Tibial artery (tissue), 4 donors: ENCODE results near the gene PAN3.
A peak's percentile ranks its signal among the peaks of the same experiment; 100 is the strongest.

ENCODE experiments used
- DNase-seq, 2 donors: peaks; one replicate each; pipeline ENCODE4 v3.0.0-alpha.2; 2019
- H3K27ac ChIP-seq, 2 donors: fragments of 200-600 bp; sonication (generic) in 1 of 2; 1 replicate in 1 of 2; 2 replicates in 1 of 2; pipeline ENCODE4 v1.5.1; 2018 to 2019; ENCODE audit warnings: mild to moderate bottlenecking in 1 of 2
- H3K27me3 ChIP-seq, 2 donors: fragments of 200-600 bp; sonication (generic) in 1 of 2; one replicate each; pipeline versions ENCODE4 v1.5.1 to v1.6.0; 2016 to 2019
- H3K36me3 ChIP-seq, 3 donors: fragments of 200-600 bp; sonication (generic) in 2 of 3; one replicate each; pipeline ENCODE4 v1.5.1; 2016 to 2019; ENCODE audit warnings: mild to moderate bottlenecking in 2 of 3
- H3K4me1 ChIP-seq, 4 donors: fragments of 200-600 bp; sonication (generic) in 2 of 4; 1 replicate in 3 of 4; 2 replicates in 1 of 4; pipeline ENCODE4 v1.5.1; 2016 to 2019
- H3K4me3 ChIP-seq, 2 donors: fragments of 200-600 bp; sonication (generic) in 1 of 2; 1 replicate in 1 of 2; 2 replicates in 1 of 2; pipeline ENCODE4 v1.5.1; 2018 to 2019; ENCODE audit warnings: mild to moderate bottlenecking in 2 of 2
- H3K9me3 ChIP-seq, 3 donors: fragments of 200-600 bp; sonication (generic) in 1 of 3; one replicate each; pipeline ENCODE4 v1.5.1; 2016 to 2019
- intact Hi-C: fragments of 100-400 bp; cut with DNase I; formaldehyde crosslinking; loops from one replicate; pipeline ENCODE4 v1.15.0; 2023; ENCODE audit warnings: low total_unique reads
- TF ChIP-seq, protein P1 (sequence below), 2 experiments: fragments of 200-600 bp in 1 of 2; fragments of 450-650 bp in 1 of 2; IDR thresholded peaks; one replicate each; pipeline ENCODE4 v1.5.1; 2017 to 2019; ENCODE audit warnings: antibody characterized with exemption in 2 of 2, mild to moderate bottlenecking in 1 of 2, moderate library complexity in 1 of 2

PAN3 gene, protein sequence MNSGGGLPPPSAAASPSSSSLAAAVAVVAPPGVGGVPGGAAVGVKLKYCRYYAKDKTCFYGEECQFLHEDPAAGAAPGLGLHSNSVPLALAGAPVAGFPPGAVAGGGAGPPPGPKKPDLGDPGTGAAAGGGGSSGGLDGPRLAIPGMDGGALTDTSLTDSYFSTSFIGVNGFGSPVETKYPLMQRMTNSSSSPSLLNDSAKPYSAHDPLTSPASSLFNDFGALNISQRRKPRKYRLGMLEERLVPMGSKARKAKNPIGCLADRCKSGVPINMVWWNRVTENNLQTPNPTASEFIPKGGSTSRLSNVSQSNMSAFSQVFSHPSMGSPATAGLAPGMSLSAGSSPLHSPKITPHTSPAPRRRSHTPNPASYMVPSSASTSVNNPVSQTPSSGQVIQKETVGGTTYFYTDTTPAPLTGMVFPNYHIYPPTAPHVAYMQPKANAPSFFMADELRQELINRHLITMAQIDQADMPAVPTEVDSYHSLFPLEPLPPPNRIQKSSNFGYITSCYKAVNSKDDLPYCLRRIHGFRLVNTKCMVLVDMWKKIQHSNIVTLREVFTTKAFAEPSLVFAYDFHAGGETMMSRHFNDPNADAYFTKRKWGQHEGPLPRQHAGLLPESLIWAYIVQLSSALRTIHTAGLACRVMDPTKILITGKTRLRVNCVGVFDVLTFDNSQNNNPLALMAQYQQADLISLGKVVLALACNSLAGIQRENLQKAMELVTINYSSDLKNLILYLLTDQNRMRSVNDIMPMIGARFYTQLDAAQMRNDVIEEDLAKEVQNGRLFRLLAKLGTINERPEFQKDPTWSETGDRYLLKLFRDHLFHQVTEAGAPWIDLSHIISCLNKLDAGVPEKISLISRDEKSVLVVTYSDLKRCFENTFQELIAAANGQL

DNA sequence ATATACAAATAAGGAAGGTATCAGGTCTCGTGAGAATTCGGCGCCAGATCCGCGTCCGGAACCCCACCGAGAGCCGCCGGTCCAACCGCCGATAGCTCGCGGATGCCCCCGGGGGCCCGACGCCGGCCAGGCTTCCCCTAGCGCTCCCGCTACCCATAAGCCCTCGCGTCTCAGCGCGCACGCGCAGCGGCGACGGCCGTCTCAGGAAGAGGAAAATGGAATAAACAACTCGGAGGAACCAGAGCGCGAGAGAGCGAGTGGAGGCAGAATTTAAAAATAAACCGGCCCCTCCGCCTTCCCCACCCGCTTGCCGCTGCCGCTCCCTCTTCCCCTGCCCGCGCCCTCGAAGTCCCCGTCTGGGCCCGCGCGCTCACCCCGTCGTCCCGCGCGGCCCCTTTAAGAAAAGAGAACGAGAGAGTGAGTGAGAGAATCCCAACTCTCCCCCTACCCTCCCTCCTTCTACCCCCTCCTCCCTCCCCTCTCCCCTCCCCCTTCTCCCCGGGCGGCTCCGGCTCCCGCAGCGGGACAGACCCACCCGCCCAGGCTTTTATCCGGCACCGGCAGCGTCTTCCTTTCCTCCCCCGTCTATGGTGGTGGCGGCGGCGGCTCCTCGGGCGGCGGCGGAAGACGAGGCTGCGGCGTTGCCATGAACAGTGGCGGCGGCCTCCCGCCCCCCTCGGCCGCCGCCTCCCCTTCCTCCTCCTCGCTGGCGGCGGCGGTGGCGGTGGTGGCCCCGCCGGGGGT, at the start of gene PAN3:
Gene PAN3, plus strand, starts transcription at position 534 of the 744 bp plus-strand sequence. Its CDS starts 113 bp downstream, at position 647.
- Histone ChIP-seq H3K4me1 (peaks cover 0 to 40% (median 11%) of the 10 kb centered on the region in 4 donors), H3K27ac (peak within 1 kb of the TSS; percentile 96 to 98), H3K4me3 (peak within 1 kb of the TSS; percentile 92 to 94), H3K27me3 (no peaks in the 10 kb centered on the region), H3K36me3 (no peaks in the 10 kb centered on the region), H3K9me3 (no peaks in the 10 kb centered on the region)
- DNase-seq, result peak; percentile 93 to 95
- TF ChIP-seq, protein P1, sequence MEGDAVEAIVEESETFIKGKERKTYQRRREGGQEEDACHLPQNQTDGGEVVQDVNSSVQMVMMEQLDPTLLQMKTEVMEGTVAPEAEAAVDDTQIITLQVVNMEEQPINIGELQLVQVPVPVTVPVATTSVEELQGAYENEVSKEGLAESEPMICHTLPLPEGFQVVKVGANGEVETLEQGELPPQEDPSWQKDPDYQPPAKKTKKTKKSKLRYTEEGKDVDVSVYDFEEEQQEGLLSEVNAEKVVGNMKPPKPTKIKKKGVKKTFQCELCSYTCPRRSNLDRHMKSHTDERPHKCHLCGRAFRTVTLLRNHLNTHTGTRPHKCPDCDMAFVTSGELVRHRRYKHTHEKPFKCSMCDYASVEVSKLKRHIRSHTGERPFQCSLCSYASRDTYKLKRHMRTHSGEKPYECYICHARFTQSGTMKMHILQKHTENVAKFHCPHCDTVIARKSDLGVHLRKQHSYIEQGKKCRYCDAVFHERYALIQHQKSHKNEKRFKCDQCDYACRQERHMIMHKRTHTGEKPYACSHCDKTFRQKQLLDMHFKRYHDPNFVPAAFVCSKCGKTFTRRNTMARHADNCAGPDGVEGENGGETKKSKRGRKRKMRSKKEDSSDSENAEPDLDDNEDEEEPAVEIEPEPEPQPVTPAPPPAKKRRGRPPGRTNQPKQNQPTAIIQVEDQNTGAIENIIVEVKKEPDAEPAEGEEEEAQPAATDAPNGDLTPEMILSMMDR (IDR thresholded peaks at IDR 0.05), result no peak
- intact Hi-C loops, result loop anchor here (10.0 kb wide), 2 partner anchors 507 to 523 kb away; no protein-coding TSS in a partner anchor

DNA sequence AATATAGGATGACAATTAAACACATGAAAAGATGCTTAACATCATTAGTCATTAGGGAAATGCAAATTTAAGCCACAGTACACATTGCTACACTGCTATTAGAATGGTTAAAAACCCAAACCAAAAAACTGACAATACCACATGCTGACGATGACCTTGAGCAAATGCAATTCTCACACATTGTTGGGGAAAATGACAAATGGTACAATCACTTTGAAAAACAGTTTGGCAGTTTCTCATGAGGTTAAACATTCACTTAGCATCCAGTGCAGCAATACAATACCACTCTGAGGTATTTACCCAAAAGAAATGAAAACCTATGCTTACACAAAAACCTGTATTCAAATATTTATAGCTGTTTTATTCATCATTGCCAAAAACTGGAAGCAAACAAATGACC, 49.3 kb upstream of the PAN3 start:
- Histone ChIP-seq H3K27ac (no peak overlapping the region), H3K9me3 (no peaks in the 10 kb centered on the region), H3K4me3 (no peak overlapping the region), H3K4me1 (no peaks in the 10 kb centered on the region), H3K27me3 (peaks cover 0 to 2% of the 10 kb centered on the region in 2 donors), H3K36me3 (no peaks in the 10 kb centered on the region)
- intact Hi-C loops, result no loop called here
- TF ChIP-seq, protein P1 (IDR thresholded peaks at IDR 0.05), result no peak
- no peak for DNase-seq

DNA sequence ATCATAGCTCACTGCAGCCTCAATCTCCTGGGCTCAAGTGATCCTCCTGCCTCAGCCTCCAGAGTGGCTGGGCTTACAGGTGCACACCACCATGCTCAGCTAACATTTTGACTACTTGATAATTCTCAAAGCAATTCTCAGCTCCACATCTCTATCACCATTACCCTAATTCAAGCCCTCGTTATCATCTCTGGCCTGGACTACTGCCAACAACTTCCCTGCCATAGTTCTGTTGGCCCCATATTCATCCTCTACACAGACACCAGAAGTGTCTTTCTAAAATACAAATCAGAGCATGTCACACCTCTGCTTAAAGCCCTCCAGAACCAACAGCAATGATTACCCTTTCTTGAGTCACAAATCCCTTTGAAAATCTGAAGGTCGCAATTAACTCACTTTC, 45.9 kb upstream of the PAN3 start:
- no peaks in the 10 kb centered on the region for H3K36me3 ChIP-seq
- TF ChIP-seq, protein P1 (IDR thresholded peaks at IDR 0.05), result no peak
- intact Hi-C loops, result no loop called here

DNA sequence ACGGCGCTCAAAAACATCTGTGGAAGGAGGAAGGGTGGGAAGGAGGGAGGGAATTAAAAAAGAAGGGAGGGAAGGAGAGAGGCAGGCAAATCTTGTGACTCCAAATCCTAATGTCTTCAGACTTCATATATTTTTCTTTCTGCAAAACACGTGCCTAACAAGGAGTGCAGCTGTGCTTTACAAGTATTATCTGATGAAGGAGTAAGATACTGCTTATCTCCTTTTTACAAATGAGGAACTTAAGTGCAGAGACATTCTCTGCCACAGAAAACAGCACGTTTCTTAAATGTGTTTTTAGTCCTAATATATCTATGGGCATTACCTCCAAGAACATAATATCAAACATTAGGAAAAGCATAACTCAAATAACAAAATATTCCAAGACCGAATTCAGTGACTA, 44.5 kb upstream of the PAN3 start:
- Histone ChIP-seq H3K27ac (no peak overlapping the region), H3K4me3 (no peak overlapping the region), H3K27me3 (peaks cover 0 to 26% of the 10 kb centered on the region in 2 donors), H3K4me1 (no peaks in the 10 kb centered on the region), H3K36me3 (no peaks in the 10 kb centered on the region), H3K9me3 (peaks cover 0 to 3% (median 0%) of the 10 kb centered on the region in 3 donors)
- DNase-seq, result no peak
- intact Hi-C loops, result no loop called here
- TF ChIP-seq, protein P1 (IDR thresholded peaks at IDR 0.05), result no peak

More for the DNA sequence above, 45.9 kb upstream of the PAN3 start:
- H3K27me3 ChIP-seq, result peaks cover 0 to 14% of the 10 kb centered on the region in 2 donors
- H3K4me3 ChIP-seq, result no peak overlapping the region
- H3K9me3 ChIP-seq, result no peaks in the 10 kb centered on the region
- no peak for DNase-seq
- H3K4me1 ChIP-seq, result no peaks in the 10 kb centered on the region
- H3K27ac ChIP-seq, result no peak overlapping the region

DNA sequence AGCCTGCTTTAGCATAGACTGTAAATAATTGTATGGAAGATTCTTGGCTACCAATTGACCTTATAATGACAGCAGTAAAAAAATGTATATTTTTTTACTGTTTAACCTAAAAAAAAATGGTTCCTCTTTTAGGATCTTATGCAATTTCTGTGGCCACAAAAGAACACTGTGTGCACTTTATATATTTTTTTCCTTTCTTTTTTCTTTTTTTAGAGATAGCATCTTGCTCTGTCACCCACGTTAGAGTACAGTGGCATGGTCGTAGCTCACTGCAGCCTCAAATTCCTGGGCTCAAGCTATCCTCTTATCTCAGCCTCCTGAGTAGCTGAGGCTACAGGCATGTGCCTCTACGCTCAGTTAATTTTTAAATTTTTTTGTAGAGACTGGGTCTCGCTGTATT, 44.0 kb upstream of the PAN3 start:
- H3K27me3 ChIP-seq, result peaks cover 0 to 30% of the 10 kb centered on the region in 2 donors
- DNase-seq, result no peak
- no peaks in the 10 kb centered on the region for H3K4me1 ChIP-seq
- H3K36me3 ChIP-seq, result no peaks in the 10 kb centered on the region
- peaks cover 0 to 5% (median 0%) of the 10 kb centered on the region in 3 donors for H3K9me3 ChIP-seq
- no peak overlapping the region for H3K27ac ChIP-seq
- no peak overlapping the region for H3K4me3 ChIP-seq
- TF ChIP-seq, protein P1 (IDR thresholded peaks at IDR 0.05), result no peak
- intact Hi-C loops, result no loop called here
